Activated CD4-positive, alpha-beta T cell treated with anti-CD3 and anti-CD28 coated beads for 1 hour (primary cell): ENCODE results near the gene OVCA2.

Experiments used
- DNase-seq: peaks from one replicate; pipeline ENCODE4 v3.0.0-alpha.2; 2020

Gene OVCA2

DNA sequence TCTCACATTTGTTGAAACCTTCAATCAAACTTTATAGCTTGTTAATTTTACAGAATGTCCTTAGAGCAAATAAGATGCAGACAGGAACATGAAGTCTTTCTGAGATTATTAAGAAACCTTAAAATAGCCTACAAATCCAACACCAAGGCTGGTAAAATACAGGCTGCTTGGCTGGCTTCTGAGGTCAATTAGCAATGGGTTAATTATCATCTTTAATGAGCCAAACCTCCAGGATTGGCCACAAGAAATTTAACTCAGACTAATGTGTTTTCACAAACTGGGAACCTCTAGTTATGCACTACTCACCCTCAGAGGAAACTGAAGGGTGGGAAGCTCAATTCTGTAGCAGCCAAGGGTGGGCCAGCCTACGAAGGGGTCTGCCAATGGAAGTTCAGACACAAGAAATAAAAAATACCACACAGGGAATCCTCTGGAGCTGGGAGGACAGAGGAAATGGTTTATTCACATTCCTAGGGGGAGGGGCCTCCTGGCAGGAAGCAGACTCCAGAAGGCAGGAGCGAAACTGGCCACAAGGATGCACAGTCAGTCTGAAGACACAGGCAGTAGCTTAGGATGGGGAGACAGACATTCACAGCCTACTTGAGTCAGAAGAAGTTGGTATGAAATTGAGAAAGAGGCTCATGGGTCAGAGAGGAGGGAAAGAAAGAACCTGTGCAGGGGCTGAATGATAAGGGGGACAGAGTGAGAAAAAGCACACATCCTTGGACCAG is 49.1 kb downstream of the OVCA2 start:
- DNase-seq = no peak

DNA sequence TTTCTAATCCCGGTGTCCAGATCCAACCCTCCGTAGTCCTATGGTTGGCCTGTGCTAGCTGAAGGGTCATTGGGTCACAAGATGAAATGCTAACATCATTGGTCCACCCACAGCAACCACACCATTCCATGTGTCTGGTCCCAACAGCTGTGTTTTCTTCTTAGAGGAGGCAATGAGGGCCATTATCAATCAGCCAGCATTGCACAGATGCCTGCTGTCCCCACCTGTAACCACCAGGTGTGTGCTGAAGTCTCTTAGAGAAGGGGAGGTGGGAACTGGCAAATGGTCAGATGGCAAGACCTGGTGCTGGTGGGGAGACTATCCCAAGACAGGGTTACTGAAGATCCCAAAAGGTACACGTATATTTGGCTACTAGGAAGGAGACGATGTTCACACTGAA is 50.4 kb downstream of the OVCA2 start:
- no peak for DNase-seq
